GM19452 (cell line): Measurements from ENCODE around the gene GIMAP5.
"Not testable (repeated sequence)": the region's sequence is repeated elsewhere in the genome, so short reads cannot be mapped to it uniquely, and the experiment has no call there.

Experiments used
- ATAC-seq: cut with Tn5 transposase; IDR thresholded peaks from one replicate; pipeline ENCODE4 v1.9.1; 2021; ENCODE audit not compliant: unreplicated experiment

The GIMAP5 gene

GRCh38 chr7:150766334-150766709, 29.1 kb downstream of the GIMAP5 start:
- no peak for ATAC-seq

GRCh38 chr7:150769768-150770167, 32.5 kb downstream of the GIMAP5 start:
- ATAC-seq = no peak

- not testable (repeated sequence) for ATAC-seq
These were observed 36.9 kb downstream of the GIMAP5 start for GRCh38 chr7:150774131-150774530.

- ATAC-seq = no peak
These were observed 41.0 kb downstream of the GIMAP5 start for GRCh38 chr7:150778014-150778737.

GRCh38 chr7:150778738-150779301, 41.6 kb downstream of the GIMAP5 start:
- ATAC-seq = no peak

GRCh38 chr7:150780292-150780691, 43.1 kb downstream of the GIMAP5 start:
- ATAC-seq = no peak

- ATAC-seq = no peak
These were observed 43.9 kb downstream of the GIMAP5 start for GRCh38 chr7:150781103-150781502.

- no peak for ATAC-seq
These were observed 44.7 kb downstream of the GIMAP5 start for GRCh38 chr7:150781961-150782360.

GRCh38 chr7:150784120-150784736, 47.0 kb downstream of the GIMAP5 start:
- no peak for ATAC-seq

- ATAC-seq = no peak
These were observed 47.7 kb downstream of the GIMAP5 start for GRCh38 chr7:150784954-150785353.

GRCh38 chr7:150787321-150788281, 50.4 kb downstream of the GIMAP5 start:
- no peak for ATAC-seq

- no peak for ATAC-seq
These were observed 51.5 kb downstream of the GIMAP5 start for GRCh38 chr7:150788474-150789269.

GRCh38 chr7:150790416-150791075, 53.3 kb downstream of the GIMAP5 start:
- ATAC-seq = no peak

GRCh38 chr7:150791304-150791703, 54.1 kb downstream of the GIMAP5 start:
- ATAC-seq = no peak

GRCh38 chr7:150791746-150792452, 54.7 kb downstream of the GIMAP5 start:
- no peak for ATAC-seq
